DND-41 (cell line): Measurements from ENCODE around the gene ANKRD40.

Experiments used
- CTCF ChIP-seq: IDR thresholded peaks from 2 replicates; pipeline ENCODE4 v1.5.1; 2012; ENCODE audit warnings: borderline replicate concordance, low read length, moderate library complexity, mild to moderate bottlenecking; ENCODE audit not compliant: poor library complexity, severe bottlenecking; ENCODE audit errors: extremely low read depth
- EZH2 ChIP-seq: IDR thresholded peaks from 3 replicates; pipeline ENCODE4 v1.6.1; 2012; ENCODE audit warnings: borderline replicate concordance, low read depth, mild to moderate bottlenecking, moderate library complexity, low read length, inconsistent platforms; ENCODE audit not compliant: severe bottlenecking

- TF ChIP-seq EZH2 (no peak), CTCF (no peak)
These were observed 13.7 kb upstream of the ANKRD40 start for GRCh38 chr17:50721194-50722010.
